ENCODE results near the gene LMO4.

LMO4 gene

DNA sequence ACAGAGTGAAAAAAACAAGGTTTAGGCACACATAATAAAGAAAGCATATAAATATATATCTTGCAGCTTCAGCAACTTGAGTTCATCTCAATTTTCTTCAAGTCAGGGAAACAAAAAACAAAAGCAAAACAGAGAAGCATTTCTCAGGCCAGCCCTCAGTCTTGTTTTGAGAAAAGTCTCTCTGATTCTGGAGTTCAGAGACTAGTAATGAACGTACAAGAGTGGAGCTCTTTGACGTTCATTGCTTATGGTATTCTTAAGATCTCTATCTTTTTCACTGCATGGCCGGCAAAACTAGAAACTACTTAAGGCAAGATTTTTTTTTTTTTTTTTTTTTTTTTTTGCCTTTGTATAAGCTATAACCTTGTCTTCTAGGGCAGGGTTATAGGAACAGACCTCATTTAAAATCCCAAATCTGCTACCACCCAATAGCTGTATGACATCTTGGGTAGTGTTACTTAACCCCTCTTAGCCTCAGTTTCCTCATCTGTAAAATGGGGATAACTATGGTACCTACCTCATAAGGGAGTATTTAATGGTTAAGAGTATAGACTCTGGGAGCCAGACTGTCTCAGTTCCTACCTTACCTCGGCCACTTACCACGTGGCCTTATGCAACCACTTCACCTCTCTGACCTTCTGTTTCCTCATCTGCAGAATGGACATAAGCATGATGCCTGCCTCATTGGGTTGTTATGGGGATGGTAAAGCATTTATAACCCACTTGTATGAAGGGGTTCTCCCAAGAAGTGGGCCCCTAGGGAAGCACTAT is 33.6 kb downstream of the LMO4 start:
- no peak for DNase-seq

DNA sequence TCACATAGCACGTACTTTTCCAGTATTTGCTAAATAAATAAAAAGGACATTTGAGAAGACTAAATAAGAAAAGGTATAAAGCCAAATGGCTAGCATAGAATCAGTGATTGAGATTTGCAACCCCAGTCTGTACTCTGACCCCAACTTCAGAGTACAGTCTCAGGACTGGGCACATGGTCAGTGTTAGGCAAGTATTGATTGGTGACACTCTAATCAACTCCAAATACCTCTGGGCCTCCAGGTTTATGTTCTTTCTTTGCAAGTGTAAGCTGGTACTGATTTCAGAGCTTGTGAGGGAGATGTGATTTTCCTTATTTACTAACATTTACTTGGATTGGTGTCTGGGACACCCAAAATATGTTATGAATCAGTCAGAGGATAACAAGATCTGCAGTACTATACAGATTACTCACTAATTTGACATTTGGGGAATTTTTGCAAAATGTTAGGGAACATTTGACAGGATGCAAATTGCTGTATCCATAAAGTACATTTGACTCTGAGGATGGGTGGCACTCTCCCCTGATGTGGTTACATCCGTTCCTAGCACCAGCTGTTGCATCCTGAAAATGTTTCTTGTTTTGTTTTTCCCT is 34.2 kb downstream of the LMO4 start:
- no peak for DNase-seq

DNA sequence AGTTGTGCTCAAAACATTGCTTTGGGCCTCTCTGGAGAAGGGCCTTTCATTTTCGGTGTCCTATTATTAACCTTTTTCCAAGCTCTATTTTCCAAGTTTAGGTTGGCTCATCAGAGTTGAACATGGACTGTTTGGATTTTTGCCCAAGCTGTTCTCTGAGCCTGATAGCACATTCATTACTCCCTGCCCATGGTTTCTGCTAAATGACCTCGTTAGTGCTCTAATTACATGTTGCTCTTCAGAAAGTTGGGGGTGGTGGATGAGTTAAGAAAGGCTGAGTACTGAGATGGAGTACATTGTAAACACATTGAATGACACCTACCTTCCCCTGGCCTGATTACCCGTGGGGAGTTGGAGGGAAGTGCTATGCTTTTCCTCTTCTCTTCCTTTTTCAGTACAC is 38.9 kb downstream of the LMO4 start:
- DNase-seq = no peak

DNA sequence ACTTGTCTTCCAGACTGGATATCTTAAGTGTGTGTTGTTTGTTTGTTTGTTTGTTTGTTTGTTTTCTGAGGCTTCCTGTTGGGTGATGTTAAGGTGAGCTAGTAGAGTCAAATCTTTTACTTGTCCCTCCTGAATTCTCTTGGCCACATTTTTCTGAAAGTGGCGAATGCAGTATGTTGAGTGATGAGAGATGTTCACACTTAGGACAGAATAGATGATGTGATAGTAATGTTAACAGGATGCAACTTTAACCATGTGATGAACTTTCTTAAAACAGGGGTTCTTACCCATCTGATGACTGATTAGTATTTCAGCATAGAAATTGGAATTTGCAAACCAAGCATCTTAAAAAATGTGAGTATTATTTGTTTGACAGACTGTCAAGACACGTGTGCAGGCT is 40.2 kb downstream of the LMO4 start:
- DNase-seq = no peak

DNA sequence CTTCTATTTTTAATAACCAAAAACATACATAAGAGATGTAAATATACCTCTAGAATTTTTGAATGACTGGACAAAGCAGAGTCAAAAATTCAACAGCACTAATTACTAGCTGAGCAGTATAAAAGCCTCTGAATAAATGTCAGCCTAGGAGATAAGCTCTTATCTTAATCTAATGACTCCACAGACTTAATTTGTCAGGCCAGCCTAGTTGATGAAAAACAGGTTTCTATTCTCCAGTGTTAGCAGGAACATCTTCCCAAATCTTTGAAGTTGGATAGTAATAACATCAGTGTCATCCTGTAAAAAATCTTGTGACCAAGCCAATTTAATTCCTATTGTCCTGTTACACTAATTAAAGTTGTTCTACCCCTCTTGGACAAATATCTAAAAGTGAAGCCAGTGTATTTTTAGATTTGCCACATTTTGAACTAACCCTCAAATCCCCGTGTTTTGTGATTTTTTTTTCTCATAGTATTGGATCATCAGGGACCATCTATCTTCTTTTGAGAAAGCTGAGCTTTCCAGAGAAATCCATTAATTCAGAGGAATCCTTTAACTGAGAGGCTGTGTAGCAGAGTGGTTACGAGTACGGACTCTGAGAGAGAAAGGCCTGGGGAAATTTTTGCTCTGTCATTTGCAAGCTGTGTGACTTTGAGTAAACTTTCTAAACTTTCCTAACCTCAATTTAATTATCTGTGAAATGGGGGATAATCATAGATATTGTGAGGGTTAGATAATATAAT is 41.2 kb downstream of the LMO4 start:
- DNase-seq = no peak

DNA sequence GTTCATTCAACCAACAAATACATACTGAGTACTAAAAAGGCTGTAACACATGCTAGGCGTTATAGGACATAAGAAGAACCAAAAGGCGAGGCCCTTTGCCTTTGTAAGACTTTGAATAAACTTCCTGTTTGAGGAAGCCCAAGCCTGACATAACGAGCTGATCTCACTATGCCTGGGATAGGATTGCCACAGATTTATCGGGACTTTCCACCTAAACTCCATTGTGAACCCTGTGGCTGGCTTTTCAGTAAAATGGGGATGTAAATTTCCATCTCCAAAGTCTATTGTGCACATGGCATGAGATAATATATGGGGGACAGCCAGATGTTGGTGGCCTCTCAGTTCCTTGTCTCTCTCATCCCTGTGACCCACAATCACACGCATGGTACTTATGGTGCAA is 41.9 kb downstream of the LMO4 start:
- no peak for DNase-seq

DNA sequence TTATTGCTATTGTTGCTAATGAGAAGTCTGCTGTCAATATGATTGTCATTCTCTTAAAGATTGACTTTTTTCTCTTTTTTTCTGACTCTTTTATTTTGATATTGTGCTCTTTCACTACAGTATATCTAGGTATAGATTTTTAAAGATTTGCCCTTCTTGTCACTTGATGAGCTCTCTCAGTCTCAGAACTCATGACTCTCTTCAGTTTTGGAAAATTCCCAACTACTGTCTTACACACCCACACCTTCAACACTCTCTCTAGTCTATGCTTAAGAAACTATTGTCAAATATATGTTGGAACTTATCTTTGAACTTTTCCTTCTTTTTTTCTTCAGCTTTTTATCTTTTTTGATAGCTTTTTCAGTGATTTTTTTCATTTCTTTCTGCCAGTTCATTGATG is 50.6 kb downstream of the LMO4 start:
- DNase-seq = no peak

DNA sequence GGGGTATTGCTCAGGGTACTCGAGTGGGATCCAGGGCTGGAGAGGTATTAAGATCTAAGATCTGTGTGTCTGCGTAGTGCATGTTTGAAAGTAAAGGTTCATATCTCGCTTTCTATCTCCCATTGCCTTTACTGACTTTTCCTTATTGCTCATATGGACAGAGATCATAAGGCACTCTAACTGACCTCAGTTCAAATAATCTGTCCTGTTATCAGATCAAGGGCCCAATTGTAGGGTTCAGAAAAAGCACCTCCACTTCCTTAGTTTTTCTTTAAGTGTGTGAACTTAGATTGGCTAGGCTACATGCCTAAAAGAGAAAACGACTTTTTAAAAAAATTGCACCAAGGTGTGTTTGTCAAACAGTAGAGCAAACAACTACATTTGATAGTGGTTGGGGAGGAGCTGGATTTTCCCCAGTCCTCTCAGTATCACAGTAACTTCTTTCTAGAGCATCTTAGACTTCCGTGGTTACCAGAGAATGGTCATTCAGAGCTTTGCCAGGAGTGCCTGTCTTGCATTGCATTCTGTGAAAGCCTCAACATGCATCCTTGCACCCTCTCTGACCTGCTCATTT is 57.6 kb downstream of the LMO4 start:
- DNase-seq = no peak

DNA sequence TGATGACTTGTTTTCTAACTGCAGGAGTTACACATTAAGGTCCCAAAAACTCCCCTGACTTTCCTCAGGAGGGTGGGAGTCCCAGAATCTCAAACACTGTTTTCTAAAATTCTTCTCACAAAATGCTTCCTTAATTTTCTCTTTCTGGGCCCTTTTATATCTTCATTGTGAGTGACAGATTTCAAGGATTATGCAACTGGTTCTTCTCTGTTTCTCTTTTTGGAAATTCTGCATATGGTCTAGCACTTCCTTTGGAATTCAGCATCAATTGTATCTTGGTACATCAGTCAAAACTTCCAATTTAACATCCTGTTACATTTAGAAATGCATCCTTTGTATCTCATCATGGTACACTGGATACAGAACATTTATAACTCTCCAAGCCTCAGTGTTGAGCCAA is 59.7 kb downstream of the LMO4 start:
- no peak for DNase-seq

DNA sequence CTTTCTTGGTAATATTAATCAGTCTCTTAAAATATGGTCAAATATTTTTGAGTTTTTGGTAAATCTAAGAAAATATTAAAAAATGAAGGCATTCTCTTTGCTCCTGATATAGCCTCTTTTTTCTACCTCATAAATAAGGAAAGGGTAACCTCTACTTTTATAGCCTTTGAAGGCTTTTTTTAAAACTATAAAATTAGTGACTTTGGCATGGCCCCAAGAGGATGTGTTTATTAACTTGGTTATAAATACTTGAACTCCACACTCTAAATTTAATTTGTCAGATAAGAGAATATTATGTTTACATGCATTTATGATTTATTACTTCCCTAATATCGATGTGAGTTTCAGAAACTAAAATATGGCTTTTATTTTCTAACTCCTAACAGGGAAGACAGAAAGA is 60.3 kb downstream of the LMO4 start:
- DNase-seq = no peak

DNA sequence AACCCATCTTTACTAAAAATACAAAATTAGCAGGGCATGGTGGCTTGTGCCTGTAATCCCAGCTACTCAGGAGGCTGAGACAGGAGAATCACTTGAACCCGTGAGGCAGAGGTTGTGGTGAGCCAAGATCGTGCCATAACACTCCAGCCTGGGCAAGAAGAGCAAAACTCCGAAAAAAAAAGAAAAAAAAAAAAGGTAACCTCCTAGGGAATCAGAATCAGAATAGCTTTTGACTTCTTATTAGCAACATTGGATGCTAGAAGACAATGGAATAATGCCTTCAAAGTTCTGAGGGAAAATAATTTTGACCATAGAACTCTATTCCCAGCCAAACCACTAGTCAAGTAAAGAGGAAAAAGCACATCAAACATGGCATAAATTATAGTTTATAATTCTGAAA is 60.9 kb downstream of the LMO4 start:
- DNase-seq = no peak

DNA sequence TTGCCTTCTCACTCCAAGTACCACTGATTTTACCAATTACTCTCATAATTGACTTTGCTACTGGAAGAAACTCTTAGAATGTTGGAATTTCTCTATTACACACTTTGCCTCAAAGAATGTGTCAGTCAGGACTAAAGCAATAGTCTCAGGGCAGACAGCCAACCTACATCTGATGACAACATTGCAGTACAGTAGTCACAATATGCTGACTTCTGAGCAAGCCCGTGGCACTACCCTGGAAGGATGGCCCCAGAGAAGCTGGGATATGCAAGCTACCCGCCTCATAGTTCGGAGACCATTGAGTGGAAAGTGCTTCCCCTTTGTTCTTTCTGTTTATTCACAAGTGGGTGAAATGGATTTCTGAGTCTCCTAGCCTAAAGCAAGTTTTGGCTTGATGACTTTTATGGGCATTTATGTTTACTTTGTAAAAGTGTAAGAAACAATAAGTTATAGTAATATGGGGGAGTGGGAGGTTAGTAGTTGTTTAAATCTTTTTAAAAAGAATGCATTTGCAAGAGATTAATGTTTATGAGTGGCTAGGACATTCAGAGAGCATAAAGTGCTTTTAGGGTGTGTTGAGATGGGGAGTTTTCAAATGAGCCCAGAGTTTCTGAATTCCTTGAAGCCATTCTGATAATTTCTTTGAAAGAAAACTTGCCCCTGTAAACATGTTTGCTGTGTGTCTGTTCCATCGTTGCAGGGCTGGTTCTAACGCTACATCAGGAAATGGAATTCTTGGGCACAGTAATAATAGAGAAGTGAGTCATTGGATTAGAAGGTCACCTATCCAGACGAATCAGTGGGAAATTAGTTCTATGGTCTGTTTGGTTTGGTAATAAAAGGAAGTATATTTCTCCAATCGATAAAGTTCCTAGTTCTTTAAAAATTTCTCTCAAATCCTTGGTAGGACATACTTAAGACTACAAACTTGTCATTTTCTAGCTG is 63.8 kb downstream of the LMO4 start:
- DNase-seq = no peak

DNA sequence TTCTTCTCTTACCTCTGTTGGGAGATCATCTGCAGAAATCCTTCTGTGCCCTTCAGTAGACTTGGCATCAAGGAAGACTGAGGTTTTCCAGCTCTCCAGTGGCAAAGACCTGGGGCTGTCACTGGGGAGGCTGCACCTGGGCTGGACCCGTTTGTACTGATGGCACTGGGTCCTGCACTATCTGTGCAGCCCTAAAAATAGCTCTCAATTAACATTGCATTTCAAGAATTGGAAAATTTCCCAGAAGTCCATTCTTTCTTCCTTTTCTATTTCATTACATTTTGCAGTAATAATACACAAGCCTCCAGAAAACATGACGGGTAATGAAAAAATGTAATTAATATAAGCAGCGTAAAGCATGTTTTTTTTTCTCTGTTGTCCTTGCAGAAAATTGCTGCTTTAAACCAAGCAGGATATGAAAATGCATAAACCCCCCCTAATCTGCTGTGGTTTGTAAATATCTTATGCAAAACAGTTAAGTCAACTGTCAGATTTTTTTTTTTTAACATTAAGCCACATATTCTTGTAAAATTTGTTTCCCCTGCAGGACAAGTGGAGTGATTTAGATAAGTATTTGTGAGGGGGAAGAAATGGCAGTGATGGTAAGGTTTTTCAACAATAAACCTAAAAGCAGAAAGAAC is 64.9 kb downstream of the LMO4 start:
- no peak for DNase-seq

DNA sequence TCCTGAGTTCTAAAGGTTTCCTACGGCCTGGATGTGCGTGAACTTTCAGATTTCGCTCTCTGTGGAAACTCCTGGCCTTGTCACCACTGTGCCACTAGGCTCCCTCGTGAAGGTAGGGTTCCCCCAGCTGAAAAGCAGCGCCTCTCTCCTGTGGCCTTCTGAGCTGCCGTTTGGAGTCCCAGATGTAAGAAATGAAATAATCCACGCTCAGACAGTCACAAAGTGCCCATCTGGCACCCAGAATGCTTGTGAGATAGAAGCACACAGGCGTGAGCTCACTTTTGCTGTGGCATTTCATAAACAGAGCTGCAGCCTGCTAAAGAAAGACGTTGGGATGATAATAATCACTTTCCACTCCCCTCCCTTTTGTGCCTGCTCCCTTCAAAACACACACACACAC is 65.8 kb downstream of the LMO4 start:
- no peak for DNase-seq

DNA sequence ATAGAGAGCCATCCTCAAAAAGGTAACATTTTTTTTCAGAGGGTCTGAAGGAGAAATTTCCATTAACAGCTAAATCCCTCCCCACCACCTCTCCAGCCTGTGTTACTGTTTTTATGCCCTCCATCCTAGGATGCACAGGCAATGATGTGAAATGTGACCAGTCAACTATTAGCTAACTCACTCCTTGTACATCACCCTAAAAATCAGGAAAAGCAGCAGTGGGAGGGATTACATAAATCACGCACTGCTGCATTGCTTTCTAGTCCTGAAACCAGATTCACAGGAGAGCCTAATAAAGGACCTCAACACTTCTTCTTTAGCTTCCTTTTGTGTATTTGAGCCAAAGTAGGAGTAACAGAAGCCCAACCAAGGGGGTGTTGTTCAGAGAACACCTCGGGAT is 66.3 kb downstream of the LMO4 start:
- no peak for DNase-seq
